Measurements from ENCODE around the gene LSAMP.

Gene LSAMP

GRCh38 chr3:115853104-115853503 is 592.2 kb downstream of the LSAMP start:
- Histone ChIP-seq H3K4me2 (ENCODE audit: low read length) (no peak overlapping the region), H3K9me3 (ENCODE audit: insufficient read depth, low read length) (no peaks in the 10 kb centered on the region), H2AFZ (ENCODE audit: low read depth, low read length) (no peak overlapping the region), H3K9ac (ENCODE audit: low read length) (no peak overlapping the region), H3K4me3 (ENCODE audit: low read length) (no peak overlapping the region), H3K27me3 (ENCODE audit: low read depth, low read length) (peaks cover 13% of the 10 kb centered on the region), H3K36me3 (replicated peaks; ENCODE audit: low read depth, low read length) (no peaks in the 10 kb centered on the region), H3K79me2 (ENCODE audit: low read length) (no peaks in the 10 kb centered on the region), H3K27ac (ENCODE audit: low read length) (no peak overlapping the region), H4K20me1 (ENCODE audit: insufficient read depth, low read length) (no peaks in the 10 kb centered on the region), H3K4me1 (ENCODE audit: low read length) (no peaks in the 10 kb centered on the region)
- no peak for TF ChIP-seq CTCF (IDR thresholded peaks at IDR 0.05; ENCODE audit: low read depth, low read length)
- no peak for TF ChIP-seq EZH2phosphoT487 (IDR thresholded peaks at IDR 0.05; ENCODE audit: low read depth)

GRCh38 chr3:115852278-115852677 is 593.0 kb downstream of the LSAMP start:
- Histone ChIP-seq H3K27ac (ENCODE audit: low read length) (no peak overlapping the region), H2AFZ (ENCODE audit: low read depth, low read length) (no peak overlapping the region), H3K4me2 (ENCODE audit: low read length) (no peak overlapping the region), H3K4me3 (ENCODE audit: low read length) (no peak overlapping the region), H3K79me2 (ENCODE audit: low read length) (no peaks in the 10 kb centered on the region), H3K9ac (ENCODE audit: low read length) (no peak overlapping the region), H4K20me1 (ENCODE audit: insufficient read depth, low read length) (no peaks in the 10 kb centered on the region), H3K27me3 (ENCODE audit: low read depth, low read length) (peaks cover 13% of the 10 kb centered on the region), H3K36me3 (replicated peaks; ENCODE audit: low read depth, low read length) (no peaks in the 10 kb centered on the region), H3K4me1 (ENCODE audit: low read length) (no peaks in the 10 kb centered on the region), H3K9me3 (ENCODE audit: insufficient read depth, low read length) (no peaks in the 10 kb centered on the region)
- TF ChIP-seq EZH2phosphoT487 (IDR thresholded peaks at IDR 0.05; ENCODE audit: low read depth) = no peak
- no peak for TF ChIP-seq CTCF (IDR thresholded peaks at IDR 0.05; ENCODE audit: low read depth, low read length)

- no peak overlapping the region for H3K4me2 ChIP-seq (ENCODE audit: low read length)
- no peak overlapping the region for H3K9ac ChIP-seq (ENCODE audit: low read length)
- TF ChIP-seq EZH2phosphoT487 (IDR thresholded peaks at IDR 0.05; ENCODE audit: low read depth) (no peak), CTCF (IDR thresholded peaks at IDR 0.05; ENCODE audit: low read depth, low read length) (no peak)
- H2AFZ ChIP-seq (ENCODE audit: low read depth, low read length) = no peak overlapping the region
- no peaks in the 10 kb centered on the region for H3K9me3 ChIP-seq (ENCODE audit: insufficient read depth, low read length)
- H3K27ac ChIP-seq (ENCODE audit: low read length) = no peak overlapping the region
- no peaks in the 10 kb centered on the region for H3K36me3 ChIP-seq (replicated peaks; ENCODE audit: low read depth, low read length)
- peaks cover 13% of the 10 kb centered on the region for H3K27me3 ChIP-seq (ENCODE audit: low read depth, low read length)
- H3K79me2 ChIP-seq (ENCODE audit: low read length) = no peaks in the 10 kb centered on the region
- no peaks in the 10 kb centered on the region for H3K4me1 ChIP-seq (ENCODE audit: low read length)
- H4K20me1 ChIP-seq (ENCODE audit: insufficient read depth, low read length) = no peaks in the 10 kb centered on the region
- H3K4me3 ChIP-seq (ENCODE audit: low read length) = no peak overlapping the region
Observed at GRCh38 chr3:115851571-115851970, 593.7 kb downstream of the LSAMP start.

GRCh38 chr3:115848641-115849040 is 596.6 kb downstream of the LSAMP start:
- no peak for TF ChIP-seq CTCF (IDR thresholded peaks at IDR 0.05; ENCODE audit: low read depth, low read length)
- TF ChIP-seq EZH2phosphoT487 (IDR thresholded peaks at IDR 0.05; ENCODE audit: low read depth) = no peak
- no peaks in the 10 kb centered on the region for H3K36me3 ChIP-seq (replicated peaks; ENCODE audit: low read depth, low read length)

More at GRCh38 chr3:115848641-115849040, 596.6 kb downstream of the LSAMP start:
- no peaks in the 10 kb centered on the region for H3K9me3 ChIP-seq (ENCODE audit: insufficient read depth, low read length)
- H3K27me3 ChIP-seq (ENCODE audit: low read depth, low read length) = peaks cover 13% of the 10 kb centered on the region
- no peaks in the 10 kb centered on the region for H4K20me1 ChIP-seq (ENCODE audit: insufficient read depth, low read length)
- H2AFZ ChIP-seq (ENCODE audit: low read depth, low read length) = no peak overlapping the region
- no peaks in the 10 kb centered on the region for H3K4me1 ChIP-seq (ENCODE audit: low read length)
- H3K79me2 ChIP-seq (ENCODE audit: low read length) = no peaks in the 10 kb centered on the region
- H3K9ac ChIP-seq (ENCODE audit: low read length) = no peak overlapping the region
- H3K4me3 ChIP-seq (ENCODE audit: low read length) = no peak overlapping the region
- no peak overlapping the region for H3K4me2 ChIP-seq (ENCODE audit: low read length)
- no peak overlapping the region for H3K27ac ChIP-seq (ENCODE audit: low read length)
